OCI-LY1 (cell line): Measurements from ENCODE around the gene CEP83.

ENCODE experiments used
- H2AFZ ChIP-seq: fragments of 200-600 bp; sonication (generic), shearing (Covaris generic); 2 replicates; pipeline ENCODE4 v1.6.0; 2014; ENCODE audit warnings: antibody characterized with exemption, mild to moderate bottlenecking, low read length
- H3F3A ChIP-seq: fragments of 200-600 bp; sonication (generic), shearing (Covaris generic); 2 replicates; pipeline ENCODE4 v1.6.0; 2014; ENCODE audit warnings: mild to moderate bottlenecking, antibody characterized with exemption, low read length, moderate library complexity; ENCODE audit not compliant: insufficient read depth
- H3K27ac ChIP-seq: fragments of 200-600 bp; sonication (generic); 2 replicates; pipeline ENCODE4 v1.5.1; 2014; ENCODE audit warnings: low read length, mixed run types, mild to moderate bottlenecking, low read depth; ENCODE audit not compliant: poor library complexity, severe bottlenecking
- H3K27me3 ChIP-seq: fragments of 200-600 bp; sonication (generic); 2 replicates; pipeline ENCODE4 v1.6.0; 2014; ENCODE audit warnings: antibody characterized with exemption, mild to moderate bottlenecking, low read length, moderate library complexity; ENCODE audit not compliant: insufficient read depth
- H3K36me3 ChIP-seq: fragments of 200-600 bp; sonication (generic); 2 replicates; pipeline ENCODE4 v1.6.1; 2014; ENCODE audit warnings: mild to moderate bottlenecking, antibody characterized with exemption, low read length, moderate library complexity, mixed read lengths; ENCODE audit not compliant: insufficient read depth
- H3K4me1 ChIP-seq: fragments of 200-600 bp; sonication (generic); 2 replicates; pipeline ENCODE4 v1.5.1; 2014; ENCODE audit warnings: mild to moderate bottlenecking, low read length, moderate library complexity; ENCODE audit not compliant: insufficient read depth, severe bottlenecking
- H3K4me2 ChIP-seq: fragments of 200-600 bp; sonication (generic), shearing (Covaris generic); 2 replicates; pipeline ENCODE4 v1.6.1; 2014; ENCODE audit warnings: low read length
- H3K4me3 ChIP-seq: fragments of 200-600 bp; sonication (generic); 2 replicates; pipeline ENCODE4 v1.5.1; 2014; ENCODE audit warnings: low read length, low read depth, mild to moderate bottlenecking, mixed read lengths; ENCODE audit not compliant: poor library complexity, severe bottlenecking
- H3K79me2 ChIP-seq: fragments of 200-600 bp; shearing (Covaris generic); 2 replicates; pipeline ENCODE4 v1.6.1; 2016; ENCODE audit warnings: mixed run types, low read length, mixed read lengths; ENCODE audit not compliant: insufficient read depth
- H3K9ac ChIP-seq: fragments of 200-600 bp; sonication (generic), shearing (Covaris generic); 2 replicates; pipeline ENCODE4 v1.6.1; 2014; ENCODE audit warnings: mild to moderate bottlenecking, low read length, mixed read lengths
- H3K9me2 ChIP-seq: fragments of 200-600 bp; sonication (generic), shearing (Covaris generic); 2 replicates; pipeline ENCODE4 v1.6.1; 2014; ENCODE audit warnings: low read depth, mild to moderate bottlenecking, low read length, mixed read lengths
- H3K9me3 ChIP-seq: fragments of 200-600 bp; shearing (Covaris generic); 2 replicates; pipeline ENCODE4 v1.6.1; 2014; ENCODE audit warnings: low read length, mixed read lengths
- H4K20me1 ChIP-seq: fragments of 200-600 bp; sonication (generic), shearing (Covaris generic); 2 replicates; pipeline ENCODE4 v1.6.0; 2016; ENCODE audit warnings: mild to moderate bottlenecking, low read length; ENCODE audit not compliant: insufficient read depth
- EZH2 ChIP-seq: fragments of 200-600 bp; sonication (generic), shearing (Covaris generic); IDR thresholded peaks from 2 replicates; pipeline ENCODE4 v1.8.0; 2017; ENCODE audit warnings: borderline replicate concordance, mixed run types, mild to moderate bottlenecking, antibody characterized with exemption, low read length, moderate library complexity, mixed read lengths
- TF ChIP-seq, protein P1 (sequence below): fragments of 200-600 bp; sonication (generic), shearing (Covaris generic); IDR thresholded peaks from 2 replicates; pipeline ENCODE4 v1.5.1; 2017; ENCODE audit warnings: mild to moderate bottlenecking, antibody characterized with exemption, low read length, moderate library complexity, mixed read lengths

The CEP83 gene

DNA sequence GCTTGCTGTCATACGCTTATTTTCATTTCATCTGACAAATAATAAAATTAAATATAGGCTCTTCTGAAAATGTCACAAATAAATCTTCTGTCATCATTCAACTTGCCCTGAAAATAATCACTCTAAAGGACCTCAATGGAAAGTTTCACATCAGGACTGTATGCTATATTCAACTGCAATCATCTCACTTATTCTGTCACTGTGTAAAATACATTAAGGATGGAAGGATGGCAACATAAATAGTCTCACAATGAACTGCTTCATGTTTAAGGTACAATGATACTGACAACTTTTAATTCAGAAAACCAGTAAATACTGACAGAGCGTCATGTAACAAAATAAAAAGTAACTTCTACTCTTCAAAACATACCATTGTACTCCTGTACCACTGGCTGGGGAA, 82.1 kb downstream of the CEP83 start:
- H3F3A ChIP-seq, result no peaks in the 10 kb centered on the region; the same call in 1 of the 2 replicates

GRCh38 chr12:94374124-94374523, 85.5 kb downstream of the CEP83 start:
- no peak overlapping the region for H3K9ac ChIP-seq
- no peak overlapping the region for H3K27ac ChIP-seq
- no peak overlapping the region for H2AFZ ChIP-seq
- no peaks in the 10 kb centered on the region; the same call in 1 of the 2 replicates for H3F3A ChIP-seq
- H3K9me2 ChIP-seq, result no peaks in the 10 kb centered on the region
- H3K27me3 ChIP-seq, result no peaks in the 10 kb centered on the region
- H3K4me3 ChIP-seq, result no peak overlapping the region
- H3K4me1 ChIP-seq, result no peaks in the 10 kb centered on the region
- peaks cover 19% of the 10 kb centered on the region for H3K36me3 ChIP-seq
- H3K9me3 ChIP-seq, result no peaks in the 10 kb centered on the region
- no peak overlapping the region for H3K4me2 ChIP-seq
- no peaks in the 10 kb centered on the region for H3K79me2 ChIP-seq
- TF ChIP-seq, protein P1, sequence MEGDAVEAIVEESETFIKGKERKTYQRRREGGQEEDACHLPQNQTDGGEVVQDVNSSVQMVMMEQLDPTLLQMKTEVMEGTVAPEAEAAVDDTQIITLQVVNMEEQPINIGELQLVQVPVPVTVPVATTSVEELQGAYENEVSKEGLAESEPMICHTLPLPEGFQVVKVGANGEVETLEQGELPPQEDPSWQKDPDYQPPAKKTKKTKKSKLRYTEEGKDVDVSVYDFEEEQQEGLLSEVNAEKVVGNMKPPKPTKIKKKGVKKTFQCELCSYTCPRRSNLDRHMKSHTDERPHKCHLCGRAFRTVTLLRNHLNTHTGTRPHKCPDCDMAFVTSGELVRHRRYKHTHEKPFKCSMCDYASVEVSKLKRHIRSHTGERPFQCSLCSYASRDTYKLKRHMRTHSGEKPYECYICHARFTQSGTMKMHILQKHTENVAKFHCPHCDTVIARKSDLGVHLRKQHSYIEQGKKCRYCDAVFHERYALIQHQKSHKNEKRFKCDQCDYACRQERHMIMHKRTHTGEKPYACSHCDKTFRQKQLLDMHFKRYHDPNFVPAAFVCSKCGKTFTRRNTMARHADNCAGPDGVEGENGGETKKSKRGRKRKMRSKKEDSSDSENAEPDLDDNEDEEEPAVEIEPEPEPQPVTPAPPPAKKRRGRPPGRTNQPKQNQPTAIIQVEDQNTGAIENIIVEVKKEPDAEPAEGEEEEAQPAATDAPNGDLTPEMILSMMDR, result no peak
- no peak for TF ChIP-seq EZH2
- no peaks in the 10 kb centered on the region for H4K20me1 ChIP-seq

More for the DNA sequence above, 82.1 kb downstream of the CEP83 start:
- H3K27ac ChIP-seq, result no peak overlapping the region
- H2AFZ ChIP-seq, result no peak overlapping the region
- H3K9me2 ChIP-seq, result no peaks in the 10 kb centered on the region
- TF ChIP-seq EZH2, result no peak
- TF ChIP-seq, protein P1, result no peak
- H3K9ac ChIP-seq, result no peak overlapping the region
- no peaks in the 10 kb centered on the region for H4K20me1 ChIP-seq
- no peaks in the 10 kb centered on the region for H3K27me3 ChIP-seq
- no peaks in the 10 kb centered on the region for H3K4me1 ChIP-seq
- H3K4me3 ChIP-seq, result no peak overlapping the region
- no peaks in the 10 kb centered on the region for H3K79me2 ChIP-seq
- H3K9me3 ChIP-seq, result no peaks in the 10 kb centered on the region
- H3K4me2 ChIP-seq, result no peak overlapping the region
- peaks cover 19% of the 10 kb centered on the region for H3K36me3 ChIP-seq

GRCh38 chr12:94372461-94372860, 87.2 kb downstream of the CEP83 start:
- no peaks in the 10 kb centered on the region for H3K4me1 ChIP-seq
- TF ChIP-seq, protein P1, result no peak
- no peak for TF ChIP-seq EZH2
- no peak overlapping the region for H3K4me2 ChIP-seq
- no peak overlapping the region for H3K4me3 ChIP-seq
- no peak overlapping the region for H2AFZ ChIP-seq
- H3K9ac ChIP-seq, result no peak overlapping the region
- H3K79me2 ChIP-seq, result no peaks in the 10 kb centered on the region
- H3K27me3 ChIP-seq, result no peaks in the 10 kb centered on the region
- H4K20me1 ChIP-seq, result no peaks in the 10 kb centered on the region
- no peaks in the 10 kb centered on the region for H3K9me2 ChIP-seq
- H3K27ac ChIP-seq, result no peak overlapping the region
- no peaks in the 10 kb centered on the region; the same call in 1 of the 2 replicates for H3F3A ChIP-seq
- H3K9me3 ChIP-seq, result no peaks in the 10 kb centered on the region
- H3K36me3 ChIP-seq, result peaks cover 14% of the 10 kb centered on the region; the same call in 1 of the 2 replicates
